Subcutaneous adipose tissue (tissue), 4 donors: Measurements from ENCODE around the gene TNMD. TPM values are rescaled to one million over a fixed set of nuclear protein-coding genes. Genes with fewer than 3 reads are reported as not detected.

Experiments used
- total RNA-seq, 4 donors: library from RNA; depleted of rRNA; stranded (reverse); fragments of >200 nt; gene quantifications; one replicate each; pipeline ENCODE4 v1.1.0, GENCODE V29; 2016
- TF ChIP-seq, protein P1 (sequence below): fragments of 450-650 bp; IDR thresholded peaks from one replicate; pipeline ENCODE4 v1.5.1; 2016; ENCODE audit warnings: low read depth, mild to moderate bottlenecking, control low read depth, antibody characterized with exemption, moderate library complexity

Gene TNMD
- total RNA-seq, 4 donors from 2014 or later, result 7.7 to 23.2 (median 14.4) TPM

DNA sequence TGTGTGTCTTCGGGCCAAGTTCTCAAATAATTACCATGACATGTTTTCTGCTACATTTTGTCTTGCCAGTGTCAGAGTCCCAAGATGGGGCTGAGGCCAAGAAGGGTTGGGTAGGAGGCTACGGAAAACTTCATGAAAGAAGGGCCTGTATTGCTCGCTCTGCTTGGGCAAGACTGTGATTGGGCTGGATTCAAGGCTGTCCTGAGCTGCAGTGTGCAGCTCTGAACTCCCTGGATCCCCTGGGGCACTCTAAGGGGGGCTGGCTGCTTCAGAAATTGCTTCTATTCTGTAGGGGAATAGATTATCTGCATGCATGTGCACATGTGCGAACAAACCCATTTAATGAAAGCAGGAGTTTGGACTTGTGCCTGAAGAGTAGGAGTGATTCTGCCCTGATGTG, 38.3 kb downstream of the TNMD start:
- TF ChIP-seq, protein P1, sequence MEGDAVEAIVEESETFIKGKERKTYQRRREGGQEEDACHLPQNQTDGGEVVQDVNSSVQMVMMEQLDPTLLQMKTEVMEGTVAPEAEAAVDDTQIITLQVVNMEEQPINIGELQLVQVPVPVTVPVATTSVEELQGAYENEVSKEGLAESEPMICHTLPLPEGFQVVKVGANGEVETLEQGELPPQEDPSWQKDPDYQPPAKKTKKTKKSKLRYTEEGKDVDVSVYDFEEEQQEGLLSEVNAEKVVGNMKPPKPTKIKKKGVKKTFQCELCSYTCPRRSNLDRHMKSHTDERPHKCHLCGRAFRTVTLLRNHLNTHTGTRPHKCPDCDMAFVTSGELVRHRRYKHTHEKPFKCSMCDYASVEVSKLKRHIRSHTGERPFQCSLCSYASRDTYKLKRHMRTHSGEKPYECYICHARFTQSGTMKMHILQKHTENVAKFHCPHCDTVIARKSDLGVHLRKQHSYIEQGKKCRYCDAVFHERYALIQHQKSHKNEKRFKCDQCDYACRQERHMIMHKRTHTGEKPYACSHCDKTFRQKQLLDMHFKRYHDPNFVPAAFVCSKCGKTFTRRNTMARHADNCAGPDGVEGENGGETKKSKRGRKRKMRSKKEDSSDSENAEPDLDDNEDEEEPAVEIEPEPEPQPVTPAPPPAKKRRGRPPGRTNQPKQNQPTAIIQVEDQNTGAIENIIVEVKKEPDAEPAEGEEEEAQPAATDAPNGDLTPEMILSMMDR, result no peak

DNA sequence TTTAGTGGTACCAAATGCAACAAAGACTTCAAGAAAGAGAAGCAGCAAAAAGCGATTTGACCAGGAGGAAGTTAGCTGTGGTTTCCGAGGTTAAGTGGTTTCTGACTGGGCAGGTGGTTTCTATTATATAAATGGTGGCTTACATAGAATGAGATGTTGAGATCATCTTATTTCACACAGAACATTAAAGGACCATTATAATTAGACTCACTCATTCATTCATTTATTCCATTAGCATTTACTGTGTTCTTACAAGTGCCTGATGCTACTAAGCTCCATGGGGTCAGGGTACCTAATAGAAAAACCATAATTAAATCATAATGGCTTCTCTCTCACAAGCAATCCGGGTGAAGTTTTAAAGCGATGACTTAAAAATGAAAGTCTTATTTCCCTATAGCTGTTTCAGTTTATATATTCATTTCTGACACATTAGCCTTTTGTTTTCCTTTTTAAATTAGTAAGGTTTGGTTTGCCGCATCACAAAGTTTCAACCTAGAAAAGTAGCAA, 41.3 kb downstream of the TNMD start:
- TF ChIP-seq, protein P1, result no peak

DNA sequence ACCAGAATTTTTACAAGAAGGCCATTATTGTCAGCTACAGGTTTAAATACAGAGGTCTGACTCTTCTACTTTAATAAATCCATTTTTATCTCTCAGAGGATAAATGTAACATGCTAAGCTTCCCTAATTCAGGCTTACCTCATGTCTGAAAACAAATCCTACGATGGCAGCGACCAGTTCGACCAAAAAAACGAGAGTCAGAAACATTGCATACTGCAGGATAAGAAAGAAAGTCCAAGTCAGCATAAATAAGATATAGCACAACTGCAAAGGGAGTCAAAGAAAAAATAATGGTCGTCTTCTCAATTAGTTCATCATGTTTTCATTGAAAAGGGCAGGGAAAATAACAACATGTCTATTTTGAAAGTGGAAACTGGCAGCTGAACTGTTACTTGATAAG, 50.3 kb downstream of the TNMD start:
- TF ChIP-seq, protein P1, result no peak

DNA sequence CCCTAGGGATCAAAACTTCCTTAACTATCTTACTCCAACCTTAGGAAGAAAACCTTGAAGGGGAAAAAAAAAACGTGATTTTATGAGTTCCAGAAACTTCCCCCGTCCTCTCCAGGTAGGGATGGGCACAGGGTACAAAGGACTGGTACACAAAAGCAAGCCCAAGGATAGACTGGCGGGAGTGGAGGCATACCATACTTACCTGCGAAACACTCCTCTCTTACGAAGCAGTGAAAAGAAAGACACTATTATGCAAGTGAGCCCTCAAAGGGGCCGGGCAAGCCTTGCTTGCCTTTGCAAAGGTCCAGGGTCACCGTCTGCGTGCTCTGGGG, 51.2 kb downstream of the TNMD start:
- TF ChIP-seq, protein P1, result no peak

DNA sequence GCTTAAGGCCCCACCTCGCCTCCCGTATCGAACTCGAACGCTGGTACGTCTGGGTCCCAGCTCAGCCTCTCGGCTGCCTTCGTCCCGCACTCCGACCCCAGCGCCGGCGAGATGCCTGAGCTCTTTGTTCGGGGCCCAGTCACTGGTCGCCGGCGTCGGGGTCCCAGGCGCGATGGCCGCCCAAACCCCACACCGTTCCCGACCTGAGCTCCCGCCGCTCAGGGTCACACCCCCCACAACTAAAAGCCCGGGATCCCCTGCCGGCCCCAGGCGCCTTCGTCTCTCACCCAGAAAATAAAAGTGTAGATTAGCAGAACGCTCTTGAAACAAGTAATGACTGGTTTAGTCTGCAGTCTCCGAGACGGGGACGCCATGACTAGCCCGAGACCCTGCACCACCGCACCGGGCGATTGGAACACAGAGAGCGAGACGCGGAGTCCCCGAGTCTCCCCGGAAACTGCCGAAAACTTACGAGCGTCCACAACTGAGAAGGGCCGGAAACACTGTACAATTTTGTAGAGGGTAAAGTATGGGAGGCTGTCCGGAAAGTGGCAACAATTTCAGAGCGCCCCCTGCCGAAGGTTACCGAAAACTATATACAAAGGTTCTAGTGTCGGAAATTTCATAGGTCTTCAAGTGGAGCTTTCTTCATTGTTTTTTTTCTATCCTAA, 51.7 kb downstream of the TNMD start, which contains the start of gene TSPAN6:
Gene TSPAN6 (minus strand): TSS at position 486 of the 671 bp plus-strand sequence. CDS start 112 bp downstream, at position 374.
- TF ChIP-seq, protein P1, result no peak

DNA sequence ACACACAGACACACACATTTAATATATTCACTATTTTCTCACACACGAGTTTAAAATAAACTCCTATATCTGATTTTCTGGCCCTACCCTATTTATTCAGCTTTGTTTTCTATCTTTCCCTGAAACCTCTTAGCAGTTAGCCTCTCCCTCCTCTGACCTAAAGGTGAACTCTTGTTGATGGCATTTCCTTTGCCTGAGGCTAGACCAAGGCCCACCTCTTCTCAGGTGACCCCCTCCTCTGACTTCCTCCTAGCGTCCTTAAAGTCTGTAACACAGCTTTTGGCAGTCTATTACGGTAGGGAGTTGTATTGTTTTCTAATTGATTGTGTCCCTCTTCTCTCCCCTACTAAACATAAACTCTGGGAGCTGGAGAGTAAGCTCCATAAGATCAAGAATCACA, 57.6 kb downstream of the TNMD start:
- TF ChIP-seq, protein P1, result no peak

DNA sequence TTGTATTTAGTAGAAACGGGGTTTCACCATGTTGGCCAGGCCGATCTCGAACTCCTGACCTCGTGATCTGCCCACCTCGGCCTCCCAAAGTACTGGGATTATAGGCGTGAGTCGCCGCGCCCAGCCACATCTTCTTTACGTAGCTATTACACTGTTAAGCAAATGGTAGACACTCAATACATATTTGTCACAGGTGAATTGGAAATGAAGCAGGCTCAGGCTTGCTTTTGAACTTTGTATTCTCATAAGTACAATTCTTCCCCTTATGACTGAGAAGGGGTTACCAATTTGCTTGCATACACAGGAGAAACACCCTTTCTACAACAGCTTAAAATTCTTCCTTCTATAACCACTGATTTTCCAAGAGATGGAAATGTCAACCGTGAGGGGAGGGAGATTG, 58.5 kb downstream of the TNMD start:
- TF ChIP-seq, protein P1, result no peak
